HCT116 (cell line): ENCODE measurements around the gene NDUFA11. TPM values are rescaled to one million over a fixed set of nuclear protein-coding genes. Genes with fewer than 3 reads are reported as not detected.

Source experiments
- ATAC-seq: fragments of 200-7000 bp; cut with Tn5 transposase; 2 replicates; pipeline ENCODE4 v1.9.1; 2020; ENCODE audit warnings: mild to moderate bottlenecking, moderate library complexity
- BruUV-seq: library from RNA; stranded (reverse); fragments of 400-500 nt; replicated peaks from 2 replicates; lab custom pipeline; 2021; lab: Mats Ljungman, UMichigan
- CTCF ChIA-PET: fragments of 300-600 bp; sonication (Branson Sonifier 250); formaldehyde crosslinking; loops from one replicate; lab custom pipeline; 2021; ENCODE audit warnings: antibody characterized with exemption; lab: Charles Lee
- POLR2A ChIA-PET: fragments of 300-600, 350-600 bp; sonication (Branson Sonifier 250); formaldehyde crosslinking; loops from one replicate; lab custom pipeline; 2021; ENCODE audit warnings: antibody characterized with exemption; lab: Charles Lee
- RAD21 ChIA-PET, 2 experiments: fragments of 300-600 bp; sonication (Branson Sonifier 250); formaldehyde crosslinking; loops; one replicate each; lab custom pipeline; 2023; ENCODE audit warnings: low total read pairs in 2 of 2; ENCODE audit not compliant: uncharacterized antibody in 2 of 2, unreplicated experiment in 2 of 2, low non-redundant PET in 1 of 2; lab: Charles Lee
- DNase-seq: peaks from one replicate; pipeline ENCODE4 v3.0.0-alpha.2; 2010; ENCODE audit warnings: low read depth, low spot score
- H2AFZ ChIP-seq: fragments of 200-600 bp; shearing (Covaris generic), sonication (generic); 2 replicates; pipeline ENCODE4 v1.6.1; 2017; ENCODE audit warnings: low read depth, mixed run types, mixed read lengths, antibody characterized with exemption, low read length; ENCODE audit not compliant: poor library complexity, severe bottlenecking
- H3K27ac ChIP-seq: 2 replicates; pipeline ENCODE4 v1.5.1; 2012; ENCODE audit warnings: low read depth, low read length
- H3K27me3 ChIP-seq: fragments of 200-600 bp; sonication (generic); 2 replicates; pipeline ENCODE4 v1.6.1; 2016; ENCODE audit warnings: mixed run types, low read length, mixed read lengths; ENCODE audit not compliant: insufficient read depth
- H3K36me3 ChIP-seq, 2 experiments: fragments of 200-500 bp in 1 of 2; fragments of 200-600 bp in 1 of 2; sonication (Bioruptor generic) in 1 of 2; sonication (generic) in 1 of 2; 2 replicates each; pipeline versions ENCODE4 v1.5.1 to v1.6.1; 2014 to 2016; ENCODE audit warnings: low read length in 2 of 2, inconsistent platforms in 1 of 2, mixed read lengths in 1 of 2, mixed run types in 1 of 2; ENCODE audit not compliant: insufficient read depth in 2 of 2, control insufficient read depth in 1 of 2
- H3K4me1 ChIP-seq, 2 experiments: fragments of 200-600 bp in 1 of 2; sonication (generic) in 1 of 2; 2 replicates each; pipeline versions ENCODE4 v1.5.1 to v1.6.1; 2012 to 2017; ENCODE audit warnings: low read length in 2 of 2, inconsistent platforms in 1 of 2, mild to moderate bottlenecking in 1 of 2, mixed read lengths in 1 of 2, mixed run types in 1 of 2, moderate library complexity in 1 of 2; ENCODE audit not compliant: insufficient read depth in 2 of 2, control insufficient read depth in 1 of 2
- H3K4me2 ChIP-seq: fragments of 200-600 bp; sonication (generic); 2 replicates; pipeline ENCODE4 v1.6.1; 2017; ENCODE audit warnings: mixed run types, low read length, mixed read lengths
- H3K4me3 ChIP-seq, 2 experiments: fragments of 200-600 bp in 1 of 2; sonication (generic) in 1 of 2; replicated peaks in 1 of 2; 2 replicates each; pipeline ENCODE4 v1.5.1; 2011 to 2016; ENCODE audit warnings: low read length in 2 of 2, control low read depth in 1 of 2, low read depth in 1 of 2, mild to moderate bottlenecking in 1 of 2, mixed read lengths in 1 of 2, mixed run types in 1 of 2
- H3K79me2 ChIP-seq: fragments of 200-600 bp; sonication (generic); 2 replicates; pipeline ENCODE4 v1.6.1; 2017; ENCODE audit warnings: mild to moderate bottlenecking, mixed run types, low read length, moderate library complexity, mixed read lengths; ENCODE audit not compliant: insufficient read depth
- H3K9ac ChIP-seq: fragments of 200-600 bp; sonication (generic); 2 replicates; pipeline ENCODE4 v1.6.1; 2016; ENCODE audit warnings: low read length, mixed read lengths
- H3K9me2 ChIP-seq: fragments of 200-600 bp; sonication (generic), shearing (Covaris generic); 2 replicates; pipeline ENCODE4 v1.6.1; 2017; ENCODE audit warnings: mixed run types, mild to moderate bottlenecking, moderate library complexity; ENCODE audit not compliant: insufficient read depth
- H3K9me3 ChIP-seq, 2 experiments: fragments of 200-500 bp in 1 of 2; fragments of 200-600 bp in 1 of 2; sonication (Bioruptor generic) in 1 of 2; sonication (generic) in 1 of 2; 2 replicates each; pipeline ENCODE4 v1.6.1; 2014 to 2017; ENCODE audit warnings: low read length in 2 of 2, mixed read lengths in 2 of 2, inconsistent platforms in 1 of 2, low read depth in 1 of 2, mild to moderate bottlenecking in 1 of 2, mixed run types in 1 of 2, moderate library complexity in 1 of 2; ENCODE audit not compliant: control insufficient read depth in 1 of 2, insufficient read depth in 1 of 2
- H4K20me1 ChIP-seq: fragments of 200-600 bp; sonication (generic), shearing (Covaris generic); 2 replicates; pipeline ENCODE4 v1.6.1; 2017; ENCODE audit warnings: mixed run types, mild to moderate bottlenecking, moderate library complexity; ENCODE audit not compliant: insufficient read depth
- CBX3 ChIP-seq: IDR thresholded peaks from 2 replicates; pipeline ENCODE4 v1.6.1; 2012; ENCODE audit warnings: low read depth
- CEBPB ChIP-seq: IDR thresholded peaks from 2 replicates; pipeline ENCODE4 v1.6.1; 2012; ENCODE audit warnings: low read depth
- JUND ChIP-seq: IDR thresholded peaks from 2 replicates; pipeline ENCODE4 v1.6.1; 2012
- POLR2A ChIP-seq: IDR thresholded peaks from 2 replicates; pipeline ENCODE4 v1.7.0; 2011; ENCODE audit warnings: borderline replicate concordance; ENCODE audit not compliant: insufficient read depth, insufficient read length; ENCODE audit errors: extremely low read depth
- SP1 ChIP-seq: IDR thresholded peaks from 2 replicates; pipeline ENCODE4 v1.6.1; 2012; ENCODE audit warnings: low read depth
- SRF ChIP-seq: IDR thresholded peaks from 2 replicates; pipeline ENCODE4 v1.6.1; 2012; ENCODE audit warnings: low read depth
- TCF7L2 ChIP-seq: IDR thresholded peaks from 2 replicates; pipeline ENCODE4 v1.7.0; 2011; ENCODE audit warnings: borderline replicate concordance, inconsistent platforms; ENCODE audit not compliant: insufficient read depth, insufficient read length; ENCODE audit errors: extremely low read depth
- ZFX ChIP-seq: fragments of 450-650 bp; IDR thresholded peaks from 2 replicates; pipeline ENCODE4 v1.6.1; 2017
- intact Hi-C: fragments of 100-400 bp; cut with micrococcal nuclease; formaldehyde crosslinking; loops from 2 replicates; pipeline ENCODE4 v1.10.0; 2022
- total RNA-seq: library from RNA; stranded (reverse); gene quantifications from one replicate; pipeline ENCODE4 v1.2.1, GENCODE V29; 2021; ENCODE audit not compliant: unreplicated experiment
- TF ChIP-seq, protein P1 (sequence below): IDR thresholded peaks from 2 replicates; pipeline ENCODE4 v1.6.1; 2012

The NDUFA11 gene
- total RNA-seq, 1 experiment from 2014 or later, result 311 TPM

DNA sequence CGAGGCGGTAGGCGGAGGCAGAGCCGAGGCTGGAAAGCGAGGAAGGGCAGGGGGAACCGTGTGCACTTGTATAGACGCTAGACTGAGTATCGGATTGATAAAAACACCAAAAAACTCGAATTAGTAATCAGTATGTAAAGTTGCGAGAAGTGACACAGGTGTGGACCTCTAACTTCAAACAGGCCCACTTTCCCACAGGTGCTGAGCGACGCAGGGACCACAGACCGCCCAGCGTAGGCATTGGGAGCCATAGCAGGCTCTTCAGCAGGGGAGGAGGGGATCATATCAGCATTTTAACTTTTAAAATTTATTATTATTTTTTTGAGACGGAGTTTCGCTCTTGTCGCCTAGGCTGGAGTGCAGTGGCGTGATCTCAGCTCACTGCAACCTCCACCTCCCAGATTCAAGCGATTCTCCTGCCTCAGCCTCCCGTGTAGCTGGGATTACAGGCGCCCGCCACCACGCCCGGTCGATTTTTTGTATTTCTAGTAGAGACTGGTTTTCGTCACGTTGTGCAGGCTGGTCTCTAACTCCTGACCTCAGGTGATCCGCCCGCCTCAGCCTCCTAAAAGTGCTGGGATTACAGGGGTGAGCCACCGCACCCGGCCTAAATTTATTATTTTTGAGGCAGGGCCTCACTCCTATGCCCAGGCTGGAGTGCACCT, 1.7 kb upstream of the NDUFA11 start:
- Histone ChIP-seq H2AFZ (no peak overlapping the region), H3K79me2 (peaks cover 33% of the 10 kb centered on the region), H4K20me1 (no peaks in the 10 kb centered on the region), H3K9me2 (no peaks in the 10 kb centered on the region), H3K27ac (peak overlapping the region; percentile 60; the same call in 1 of the 2 replicates), H3K4me1 (peaks cover 9 to 24% of the 10 kb centered on the region in 2 experiments; a peak in 3 of 4 replicates)
- POLR2A ChIA-PET, result interaction anchor here (2.0 kb wide), 1 partner anchor 185 kb away, joined by 8 read pairs; the partner anchor contains the start of genes CATSPERD and LONP1
- DNase-seq, result no peak
- TF ChIP-seq CEBPB (no peak), ZFX (peak; percentile 6; the same call in 1 of the 2 replicates)
- TF ChIP-seq, all 23 proteins: peak for 1
- ATAC-seq, result no peak
- peak overlapping the region; percentile 65 for H3K9ac ChIP-seq
- H3K9me3 ChIP-seq, result no peaks in the 10 kb centered on the region
- BruUV-seq, result no TSS peak
- ChIA-PET RAD21 (no interaction called here), CTCF (interaction anchor here (2.3 kb wide), 1 partner anchor 101 kb away, joined by 37 read pairs; the partner anchor contains the start of gene NRTN)
- H3K4me3 ChIP-seq, result peak overlapping the region; percentile 55 to 100
- H3K36me3 ChIP-seq, result peaks cover 0 to 3% of the 10 kb centered on the region in 2 experiments; a peak in 3 of 4 replicates
- intact Hi-C loops, result loop anchor here (2.0 kb wide), 1 partner anchor 78 kb away; no protein-coding TSS in a partner anchor
- H3K27me3 ChIP-seq, result no peaks in the 10 kb centered on the region
- peak overlapping the region; percentile 88 for H3K4me2 ChIP-seq

DNA sequence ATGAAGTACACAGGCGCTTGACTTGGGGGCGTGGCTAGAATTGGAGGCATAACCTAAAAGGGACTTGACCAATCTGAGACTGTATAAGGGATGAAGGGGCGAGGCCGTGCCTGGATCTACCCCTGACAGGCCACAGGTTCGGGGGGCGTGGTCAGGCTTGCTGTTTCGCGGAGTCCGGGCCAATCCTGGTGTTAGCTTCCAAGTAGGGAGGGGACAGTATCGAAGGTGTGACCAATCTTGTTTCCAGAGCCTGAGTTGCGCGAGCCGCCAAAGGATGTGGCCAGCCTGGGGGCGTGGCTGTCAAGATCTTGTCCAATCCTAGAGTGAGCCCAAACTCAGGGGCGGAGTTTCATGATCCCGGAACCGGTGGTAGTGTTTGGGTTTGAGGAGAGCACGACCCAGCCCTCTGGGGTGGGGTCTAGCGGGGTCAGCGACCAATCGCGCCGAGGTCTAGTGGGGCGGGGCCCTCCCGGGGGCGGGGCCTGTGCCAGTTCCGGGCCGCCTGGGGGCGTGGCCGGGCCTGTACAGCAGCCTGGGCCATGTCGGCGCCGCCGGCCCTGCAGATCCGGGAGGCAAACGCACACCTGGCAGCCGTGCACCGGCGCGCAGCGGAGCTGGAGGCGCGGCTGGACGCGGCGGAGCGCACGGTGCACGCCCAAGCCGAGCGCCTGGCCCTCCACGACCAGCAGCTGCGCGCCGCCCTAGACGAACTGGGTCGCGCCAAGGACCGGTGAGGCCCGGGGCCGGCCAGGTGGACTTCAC, 943 bp upstream of the NDUFA11 start, which contains the start of gene VMAC:
TSS of gene VMAC (plus strand) at position 521 of the 762 bp plus-strand sequence. CDS start at position 540, 19 bp downstream.
- peak within 1 kb of the TSS; percentile 88 for H3K4me2 ChIP-seq
- CTCF ChIA-PET, result interaction anchor here (0.6 to 2.3 kb wide), 7 partner anchors 11 to 215 kb away, joined by 3 to 37 read pairs (median 5); partner anchors contain the start of genes NRTN, RANBP3 and RPL36
- peaks cover 40% of the 10 kb centered on the region for H3K79me2 ChIP-seq
- peak within 1 kb of the TSS; percentile 100 for H3K9ac ChIP-seq
- peak; percentile 75 for TF ChIP-seq SP1
- TF ChIP-seq, protein P1, sequence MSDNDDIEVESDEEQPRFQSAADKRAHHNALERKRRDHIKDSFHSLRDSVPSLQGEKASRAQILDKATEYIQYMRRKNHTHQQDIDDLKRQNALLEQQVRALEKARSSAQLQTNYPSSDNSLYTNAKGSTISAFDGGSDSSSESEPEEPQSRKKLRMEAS, result peak; percentile 33; the same call in 1 of the 2 replicates
- TF ChIP-seq SRF, result peak; percentile 64
- TF ChIP-seq JUND, result no peak
- peak; percentile 71; the same call in 1 of the 2 replicates for TF ChIP-seq ZFX
- peak; percentile 37 for TF ChIP-seq POLR2A
- no peak for TF ChIP-seq CBX3
- TF ChIP-seq TCF7L2, result peak; percentile 87
- RAD21 ChIA-PET, result interaction anchor here (0.6 to 1.8 kb wide), 2 partner anchors 85 to 100 kb away, joined by 3 to 6 read pairs; partner anchors contain the start of gene NRTN (in 1 of the 2)
- ATAC-seq (peak; percentile 82), DNase-seq (peak; percentile 100)
- H3K36me3 ChIP-seq, result peaks cover 0 to 5% of the 10 kb centered on the region in 2 experiments; a peak in 3 of 4 replicates
- intact Hi-C loops, result loop anchor here (2.0 kb wide), 1 partner anchor 78 kb away; no protein-coding TSS in a partner anchor
- H3K9me3 ChIP-seq, result no peaks in the 10 kb centered on the region
- H2AFZ ChIP-seq, result no peak within 1 kb of the TSS
- peak within 1 kb of the TSS; percentile 100 for H3K4me3 ChIP-seq
- H4K20me1 ChIP-seq, result no peaks in the 10 kb centered on the region
- BruUV-seq, result no TSS peak
- peaks cover 9 to 24% of the 10 kb centered on the region in 2 experiments; a peak in 3 of 4 replicates for H3K4me1 ChIP-seq
- POLR2A ChIA-PET, result interaction anchor here (0.6 to 2.0 kb wide), 10 partner anchors 8 to 282 kb away, joined by 3 to 34 read pairs (median 4); partner anchors contain the start of genes CATSPERD, DUS3L, LONP1 and RPL36
- no peaks in the 10 kb centered on the region for H3K27me3 ChIP-seq
- no peaks in the 10 kb centered on the region for H3K9me2 ChIP-seq
- H3K27ac ChIP-seq, result peak within 1 kb of the TSS; percentile 94
